K562 (cell line): Measurements from ENCODE around the gene RPL10A. TPM values are rescaled to one million over a fixed set of nuclear protein-coding genes. Genes with fewer than 3 reads are reported as not detected.
A peak's percentile ranks its signal among the peaks of the same experiment; 100 is the strongest.

Experiments
- ATAC-seq: fragments of 200-7000 bp; cut with Tn5 transposase; 3 replicates; pipeline ENCODE4 v1.9.1; 2020; ENCODE audit warnings: moderate library complexity
- BruUV-seq: library from RNA; stranded (reverse); fragments of 400-500 nt; replicated peaks from 2 replicates; lab custom pipeline; 2021; lab: Mats Ljungman, UMichigan
- CTCF ChIA-PET: fragments of 300-600 bp; formaldehyde crosslinking; extraction: SDS; loops from one replicate; lab custom pipeline; 2021; ENCODE audit warnings: low intra/inter-chr PET ratio; lab: Yijun Ruan, JAX
- POLR2A ChIA-PET: fragments of 300-600, 350-650 bp; sonication (Branson Sonifier 250); formaldehyde crosslinking; extraction: SDS; loops from one replicate; lab custom pipeline; 2021; ENCODE audit warnings: antibody characterized with exemption, inconsistent platforms; lab: Yijun Ruan, JAX
- DNase-seq, 4 experiments: peaks; one replicate each; pipeline versions ENCODE4 v3.0.0 to v3.0.0-alpha.2; 2011 to 2018; ENCODE audit warnings: low spot score in 3 of 4, mixed read lengths in 3 of 4; ENCODE audit errors: extremely low read depth in 1 of 4
- FAIRE-seq: peaks from 2 replicates; lab custom pipeline; 2011; peaks lifted over from hg19 to GRCh38; lab: Jason Lieb, UNC
- H2AFZ ChIP-seq: 2 replicates; pipeline ENCODE4 v1.6.0; 2011; ENCODE audit warnings: low read depth, low read length, control low read depth, inconsistent platforms
- H3K27ac ChIP-seq: fragments of 200-600 bp; 3 replicates; pipeline ENCODE4 v1.8.0; 2011; ENCODE audit warnings: low read depth, mild to moderate bottlenecking, control low read depth, inconsistent platforms, low read length, moderate library complexity, mixed read lengths; ENCODE audit errors: extremely low read depth
- H3K27me3 ChIP-seq, 2 experiments: fragments of 300-600 bp in 1 of 2; 2 replicates in 1 of 2; 3 replicates in 1 of 2; pipeline versions ENCODE4 v1.6.0 to v1.8.0; 2011; ENCODE audit warnings: inconsistent platforms in 2 of 2, low read length in 2 of 2, mild to moderate bottlenecking in 1 of 2, mixed read lengths in 1 of 2, moderate library complexity in 1 of 2; ENCODE audit not compliant: control insufficient read depth in 2 of 2, insufficient read depth in 2 of 2
- H3K36me3 ChIP-seq: fragments of 300-600 bp; 3 replicates; pipeline ENCODE4 v1.8.0; 2011; ENCODE audit warnings: mild to moderate bottlenecking, low read length, inconsistent platforms; ENCODE audit not compliant: control insufficient read depth, insufficient read depth
- H3K4me1 ChIP-seq, 2 experiments: fragments of 200-600 bp in 1 of 2; replicated peaks in 1 of 2; 2 replicates in 1 of 2; 3 replicates in 1 of 2; pipeline versions ENCODE4 v1.5.1 to v1.8.0; 2011; ENCODE audit warnings: inconsistent platforms in 2 of 2, low read length in 2 of 2, mild to moderate bottlenecking in 1 of 2, mixed read lengths in 1 of 2, moderate library complexity in 1 of 2; ENCODE audit not compliant: control insufficient read depth in 2 of 2, insufficient read depth in 2 of 2
- H3K4me2 ChIP-seq: 2 replicates; pipeline ENCODE4 v1.6.1; 2011; ENCODE audit warnings: low read length, control low read depth, inconsistent platforms, mixed read lengths; ENCODE audit not compliant: insufficient read depth
- H3K4me3 ChIP-seq: fragments of 200-600 bp; sonication (generic), shearing (Covaris generic); 2 replicates; pipeline ENCODE4 v1.5.1; 2016; ENCODE audit warnings: control low read depth, inconsistent platforms
- H3K79me2 ChIP-seq: fragments of 200-600 bp; 3 replicates; pipeline ENCODE4 v1.8.0; 2011; ENCODE audit warnings: low read length, inconsistent platforms; ENCODE audit not compliant: control insufficient read depth, insufficient read depth
- H3K9ac ChIP-seq, 2 experiments: 2 replicates each; pipeline versions ENCODE4 v1.6.0 to v1.6.1; 2011; ENCODE audit warnings: low read depth in 2 of 2, low read length in 2 of 2, control low read depth in 1 of 2, inconsistent platforms in 1 of 2, mild to moderate bottlenecking in 1 of 2, mixed read lengths in 1 of 2; ENCODE audit not compliant: insufficient read depth in 1 of 2
- H3K9me1 ChIP-seq: one replicate; pipeline ENCODE4 v1.6.0; 2011; ENCODE audit warnings: inconsistent platforms, mild to moderate bottlenecking, low read length, moderate library complexity; ENCODE audit not compliant: control insufficient read depth, insufficient read depth
- H3K9me3 ChIP-seq: replicated peaks from 2 replicates; pipeline ENCODE4 v1.5.1; 2011; ENCODE audit warnings: low read depth, low read length, inconsistent platforms; ENCODE audit not compliant: control insufficient read depth, insufficient read depth
- H4K20me1 ChIP-seq: replicated peaks from 2 replicates; pipeline ENCODE4 v1.6.1; 2011; ENCODE audit warnings: low read length, inconsistent platforms, mixed read lengths; ENCODE audit not compliant: control insufficient read depth, insufficient read depth
- BCOR ChIP-seq: fragments of 450-650 bp; IDR thresholded peaks from 2 replicates; pipeline ENCODE4 v1.6.1; 2016
- EGR1 ChIP-seq: fragments of 450-650 bp; conservative IDR thresholded peaks from 2 replicates; pipeline ENCODE4 v1.6.1; 2017; ENCODE audit warnings: mild to moderate bottlenecking
- EHMT2 ChIP-seq: fragments of 450-650 bp; IDR thresholded peaks from 2 replicates; pipeline ENCODE4 v1.6.1; 2018; ENCODE audit warnings: antibody characterized with exemption
- FOXK2 ChIP-seq, 2 experiments: fragments of 450-650 bp; IDR thresholded peaks in 1 of 2; conservative IDR thresholded peaks in 1 of 2; 2 replicates each; pipeline ENCODE4 v1.6.1; 2016; ENCODE audit warnings: low read depth in 2 of 2, mild to moderate bottlenecking in 1 of 2
- GATAD2B ChIP-seq: fragments of 450-650 bp; IDR thresholded peaks from 2 replicates; pipeline ENCODE4 v1.6.1; 2017; ENCODE audit warnings: mild to moderate bottlenecking, borderline replicate concordance
- GTF2A2 ChIP-seq: IDR thresholded peaks from 2 replicates; pipeline ENCODE4 v1.6.1; 2016; ENCODE audit warnings: mild to moderate bottlenecking, missing genetic modification characterization, missing compliant biosample characterization
- MIER1 ChIP-seq: fragments of 450-650 bp; IDR thresholded peaks from 2 replicates; pipeline ENCODE4 v1.6.1; 2016; ENCODE audit warnings: antibody characterized with exemption, mild to moderate bottlenecking, low read depth
- NELFE ChIP-seq: IDR thresholded peaks from 2 replicates; pipeline ENCODE4 v1.6.1; 2011; ENCODE audit warnings: mild to moderate bottlenecking; ENCODE audit not compliant: insufficient read depth, insufficient read length
- POLR2H ChIP-seq: IDR thresholded peaks from 2 replicates; pipeline ENCODE4 v1.6.1; 2016; ENCODE audit warnings: missing genetic modification characterization, low read depth, mild to moderate bottlenecking, control low read depth, missing compliant biosample characterization, moderate library complexity
- POLR3A ChIP-seq: IDR thresholded peaks from 2 replicates; pipeline ENCODE4 v1.6.1; 2011; ENCODE audit warnings: borderline replicate concordance, mild to moderate bottlenecking, moderate library complexity; ENCODE audit not compliant: insufficient read length, insufficient read depth; ENCODE audit errors: extremely low read depth
- SPI1 ChIP-seq: IDR thresholded peaks from 2 replicates; pipeline ENCODE4 v1.6.1; 2011; ENCODE audit warnings: low read depth, low read length, control low read depth, borderline replicate concordance
- XRCC3 ChIP-seq: fragments of 450-650 bp; IDR thresholded peaks from 2 replicates; pipeline ENCODE4 v1.6.1; 2017; ENCODE audit warnings: mild to moderate bottlenecking, moderate library complexity
- ZNF175 ChIP-seq: fragments of 200-800 bp; sonication (Bioruptor generic); IDR thresholded peaks from 2 replicates; pipeline ENCODE4 v1.6.1; 2016; ENCODE audit warnings: low read depth, mild to moderate bottlenecking, missing genetic modification characterization, missing compliant biosample characterization
- ZNF263 ChIP-seq: sonication (generic); formaldehyde crosslinking; IDR thresholded peaks from 2 replicates; pipeline ENCODE4 v1.8.0; 2022; ENCODE audit warnings: mild to moderate bottlenecking, missing genetic modification reagents, borderline replicate concordance
- ZNF347 ChIP-seq: fragments of 450-650 bp; formaldehyde crosslinking; IDR thresholded peaks from 2 replicates; pipeline ENCODE4 v1.4.0; 2020; ENCODE audit warnings: low read depth, mild to moderate bottlenecking, moderate library complexity
- WGBS: fragments of 100-300 bp; shearing (Covaris generic); methylation state at CpG from one replicate; pipeline ENCODE4 v1.1.6; 2016; ENCODE audit warnings: low coverage, mixed read lengths; ENCODE audit not compliant: insufficient coverage; ENCODE audit errors: missing lambda C conversion rate; 5-methylcytosine and 5-hydroxymethylcytosine counted together
- in situ Hi-C: fragments of 300-500 bp; cut with MboI; formaldehyde crosslinking; loops from 4 replicates; pipeline ENCODE4 v1.15.0; 2018; ENCODE audit warnings: inconsistent platforms, mixed read lengths
- intact Hi-C: fragments of 100-400 bp; cut with micrococcal nuclease; formaldehyde crosslinking; loops from 2 replicates; pipeline ENCODE4 v1.14.2; 2022
- polyA plus RNA-seq, 8 experiments: library from polyadenylated mRNA; depleted of rRNA in 4 of 8; stranded (reverse) in 5 of 8; unstranded in 3 of 8; fragments of >200 nt; fragmentation: Nextera tagmentation in 2 of 8; fragmentation: Illumina TruSeq in 1 of 8; extraction: Ambion mirVana in 2 of 8; extraction: Trizol in 1 of 8; gene quantifications; 2 replicates each; pipeline versions ENCODE4 v1.2.1 to v1.2.3, GENCODE V29; 2011 to 2014; ENCODE audit warnings: inconsistent platforms in 1 of 8, missing spikeins in 1 of 8
- total RNA-seq, 7 experiments: library from RNA; depleted of rRNA in 6 of 7; stranded (reverse); fragments of >200 nt in 6 of 7; fragmentation: Illumina TruSeq in 2 of 7; extraction: Trizol in 2 of 7; gene quantifications; 2 replicates each; pipeline versions ENCODE4 v1.2.1 to v1.2.3, GENCODE V29; 2011 to 2021; ENCODE audit warnings: low replicate concordance in 1 of 7
- TF ChIP-seq, protein P1 (sequence below): fragments of 450-650 bp; IDR thresholded peaks from 2 replicates; pipeline ENCODE4 v1.6.1; 2016
- TF ChIP-seq, protein P2 (sequence below): sonication (generic); formaldehyde crosslinking; IDR thresholded peaks from 2 replicates; pipeline ENCODE4 v1.8.1; 2023; ENCODE audit warnings: mild to moderate bottlenecking, missing genetic modification reagents, moderate library complexity
- TF ChIP-seq, protein P3 (sequence below): fragments of 200-800 bp; sonication (Bioruptor generic); IDR thresholded peaks from 2 replicates; pipeline ENCODE4 v1.6.1; 2017; ENCODE audit warnings: missing genetic modification characterization, missing compliant biosample characterization

RPL10A gene
- total and polyA plus RNA-seq, 9 of the 15 experiments (the other 6 are each of a cell fraction or from before 2014, with no cell fraction given): 1,589 to 3,237 (median 2,116) TPM

DNA sequence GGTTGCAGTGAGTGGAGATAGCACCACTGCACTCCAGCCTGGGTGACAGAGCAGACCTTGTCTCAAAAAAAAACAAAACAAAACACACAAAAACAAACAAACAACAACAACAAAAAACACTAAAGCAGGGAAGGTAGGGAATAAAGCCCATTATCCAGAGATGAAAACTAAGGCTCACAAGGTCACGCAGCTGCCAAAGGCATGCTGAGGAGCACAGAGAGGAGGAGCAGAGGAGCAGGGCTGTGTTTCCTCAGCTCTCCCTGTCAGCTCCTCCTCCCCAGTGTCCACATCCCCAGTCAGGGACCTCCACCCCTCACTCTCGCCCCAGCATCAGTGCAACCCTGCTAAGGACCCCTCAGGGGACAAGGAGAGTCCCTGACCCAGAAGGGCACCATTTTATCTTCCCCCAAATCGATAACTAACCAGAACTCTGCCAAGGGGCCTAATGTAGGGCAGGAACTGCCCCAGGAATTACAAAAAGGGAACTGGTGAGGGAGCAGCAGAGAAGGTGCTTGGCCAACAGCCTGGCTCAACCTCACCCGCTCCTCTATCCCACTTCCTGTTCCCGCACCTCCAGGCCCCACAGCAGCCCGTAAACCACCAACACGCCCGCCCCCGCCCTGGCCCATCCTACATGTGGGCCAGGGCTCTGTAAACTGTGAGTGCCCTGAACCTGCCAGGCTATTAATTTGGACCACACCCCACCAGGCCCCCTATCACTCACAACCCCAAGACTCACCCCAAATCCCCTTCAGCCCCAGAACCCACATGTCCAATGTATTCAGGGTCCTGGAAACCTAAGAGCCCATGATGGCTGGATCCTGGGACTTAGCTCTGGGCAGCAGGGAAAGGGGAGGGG lies 19.7 kb downstream of the RPL10A start:
- Histone ChIP-seq H3K9me3 (no peaks in the 10 kb centered on the region), H2AFZ (no peak overlapping the region), H3K9ac (peak overlapping the region in 1 of 2 experiments; percentile 15; a peak in 1 of 4 replicates), H3K36me3 (no peaks in the 10 kb centered on the region; the same call in 2 of the 3 replicates), H3K27ac (peak overlapping the region; percentile 31; the same call in 1 of the 3 replicates), H3K4me1 (peaks cover 58 to 63% of the 10 kb centered on the region in 2 experiments), H3K79me2 (peaks cover 13% of the 10 kb centered on the region; the same call in 1 of the 3 replicates), H3K27me3 (no peaks in the 10 kb centered on the region), H4K20me1 (peaks cover 16% of the 10 kb centered on the region; the same call in 1 of the 2 replicates), H3K4me2 (no peak overlapping the region), H3K4me3 (no peak overlapping the region), H3K9me1 (no peaks in the 10 kb centered on the region)
- DNase-seq (no peak), ATAC-seq (no peak), FAIRE-seq (peak; percentile 67)
- ChIA-PET POLR2A (interaction anchor here (0.6 to 9.5 kb wide), 6 partner anchors 8 to 540 kb away, joined by 3 to 167 read pairs (median 18); partner anchors contain the start of genes MAPK14, RPL10A and TEAD3), CTCF (no interaction called here)
- intact Hi-C loops (no loop called here), in situ Hi-C loops (no loop called here)
- BruUV-seq: no TSS peak
- 40% methylated on average over 9 of the region's 9 CpGs for WGBS
- TF ChIP-seq FOXK2 (conservative IDR thresholded peaks at IDR 0.05 in 1 of 2, IDR thresholded peaks at IDR 0.05 in 1 of 2; ENCODE audit: low read depth in 2 of 2): 0 out of 4 replicates have a peak, but pooled peaks of 1 of the 2 experiments have one; percentile 17
- TF ChIP-seq, protein P1, sequence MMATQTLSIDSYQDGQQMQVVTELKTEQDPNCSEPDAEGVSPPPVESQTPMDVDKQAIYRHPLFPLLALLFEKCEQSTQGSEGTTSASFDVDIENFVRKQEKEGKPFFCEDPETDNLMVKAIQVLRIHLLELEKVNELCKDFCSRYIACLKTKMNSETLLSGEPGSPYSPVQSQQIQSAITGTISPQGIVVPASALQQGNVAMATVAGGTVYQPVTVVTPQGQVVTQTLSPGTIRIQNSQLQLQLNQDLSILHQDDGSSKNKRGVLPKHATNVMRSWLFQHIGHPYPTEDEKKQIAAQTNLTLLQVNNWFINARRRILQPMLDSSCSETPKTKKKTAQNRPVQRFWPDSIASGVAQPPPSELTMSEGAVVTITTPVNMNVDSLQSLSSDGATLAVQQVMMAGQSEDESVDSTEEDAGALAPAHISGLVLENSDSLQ: 0 out of 2 replicates have a peak, but pooled peaks have one; percentile 6
- TF ChIP-seq POLR3A: no peak
- TF ChIP-seq, protein P2, sequence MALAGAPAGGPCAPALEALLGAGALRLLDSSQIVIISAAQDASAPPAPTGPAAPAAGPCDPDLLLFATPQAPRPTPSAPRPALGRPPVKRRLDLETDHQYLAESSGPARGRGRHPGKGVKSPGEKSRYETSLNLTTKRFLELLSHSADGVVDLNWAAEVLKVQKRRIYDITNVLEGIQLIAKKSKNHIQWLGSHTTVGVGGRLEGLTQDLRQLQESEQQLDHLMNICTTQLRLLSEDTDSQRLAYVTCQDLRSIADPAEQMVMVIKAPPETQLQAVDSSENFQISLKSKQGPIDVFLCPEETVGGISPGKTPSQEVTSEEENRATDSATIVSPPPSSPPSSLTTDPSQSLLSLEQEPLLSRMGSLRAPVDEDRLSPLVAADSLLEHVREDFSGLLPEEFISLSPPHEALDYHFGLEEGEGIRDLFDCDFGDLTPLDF: no peak
- peak; percentile 91 for TF ChIP-seq ZNF263 (CRISPR knock-in tag)
- peak; percentile 94 for TF ChIP-seq SPI1
- no peak for TF ChIP-seq NELFE
- TF ChIP-seq EGR1: peak; percentile 32
- peak; percentile 83 for TF ChIP-seq BCOR
- no peak for TF ChIP-seq EHMT2
- TF ChIP-seq POLR2H (tag): no peak
- TF ChIP-seq XRCC3: no peak
- no peak for TF ChIP-seq MIER1
- 0 out of 2 replicates have a peak, but pooled peaks have one; percentile 41 for TF ChIP-seq ZNF175 (CRISPR knock-in tag)
- TF ChIP-seq ZNF347: no peak
- TF ChIP-seq, protein P3, sequence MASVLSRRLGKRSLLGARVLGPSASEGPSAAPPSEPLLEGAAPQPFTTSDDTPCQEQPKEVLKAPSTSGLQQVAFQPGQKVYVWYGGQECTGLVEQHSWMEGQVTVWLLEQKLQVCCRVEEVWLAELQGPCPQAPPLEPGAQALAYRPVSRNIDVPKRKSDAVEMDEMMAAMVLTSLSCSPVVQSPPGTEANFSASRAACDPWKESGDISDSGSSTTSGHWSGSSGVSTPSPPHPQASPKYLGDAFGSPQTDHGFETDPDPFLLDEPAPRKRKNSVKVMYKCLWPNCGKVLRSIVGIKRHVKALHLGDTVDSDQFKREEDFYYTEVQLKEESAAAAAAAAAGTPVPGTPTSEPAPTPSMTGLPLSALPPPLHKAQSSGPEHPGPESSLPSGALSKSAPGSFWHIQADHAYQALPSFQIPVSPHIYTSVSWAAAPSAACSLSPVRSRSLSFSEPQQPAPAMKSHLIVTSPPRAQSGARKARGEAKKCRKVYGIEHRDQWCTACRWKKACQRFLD (CRISPR knock-in tag): peak; percentile 78
- TF ChIP-seq GTF2A2 (tag): no peak
- TF ChIP-seq GATAD2B: no peak
